GM19397 (cell line): ENCODE measurements around the gene CYREN.
"Not testable (repeated sequence)": the region's sequence is repeated elsewhere in the genome, so short reads cannot be mapped to it uniquely, and the experiment has no call there.

Experiments
- ATAC-seq: cut with Tn5 transposase; IDR thresholded peaks from one replicate; pipeline ENCODE4 v1.9.1; 2021; ENCODE audit warnings: mild to moderate bottlenecking, moderate library complexity; ENCODE audit not compliant: unreplicated experiment

The CYREN gene

DNA sequence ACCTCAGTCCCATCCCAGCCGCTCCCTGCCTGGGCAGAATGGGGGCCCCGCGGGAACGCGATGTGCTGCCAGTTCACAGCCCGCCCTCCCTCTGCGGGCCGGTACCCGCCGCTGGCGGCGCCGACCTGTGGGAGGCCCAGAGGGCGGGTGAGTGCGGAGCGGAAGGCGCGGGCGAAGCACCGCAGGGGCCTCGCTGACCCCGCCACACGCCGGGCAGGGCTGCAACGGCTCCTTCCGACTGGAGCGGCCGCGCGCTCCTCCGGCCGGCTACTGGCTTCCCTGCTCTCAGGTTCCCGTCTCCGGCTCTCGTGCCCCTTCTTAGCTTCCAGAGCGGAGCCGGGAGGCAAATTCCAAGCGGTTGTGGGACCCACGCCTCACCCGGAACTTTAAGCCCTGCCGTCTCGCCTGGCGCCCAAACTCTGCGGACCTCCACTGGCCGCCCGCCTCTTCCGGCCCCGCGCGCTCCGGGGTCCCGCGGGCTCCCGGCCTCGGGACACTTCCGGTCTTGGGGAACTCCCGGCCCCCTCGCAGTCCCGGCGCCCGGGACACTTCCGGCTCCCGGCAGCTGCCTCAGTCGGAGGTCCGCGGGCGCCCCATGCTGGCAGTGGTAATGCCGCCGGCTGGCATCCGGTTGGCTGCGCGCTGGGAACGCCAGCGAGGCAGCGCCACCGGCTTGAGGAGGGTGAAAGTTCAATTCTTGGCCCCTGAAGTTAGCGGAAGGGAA lies at the start of gene CYREN:
Gene CYREN (minus strand): TSS at position 434 of the 724 bp plus-strand sequence. CDS start 1,785 bp downstream, outside the sequence.
- ATAC-seq, result peak; percentile 72

DNA sequence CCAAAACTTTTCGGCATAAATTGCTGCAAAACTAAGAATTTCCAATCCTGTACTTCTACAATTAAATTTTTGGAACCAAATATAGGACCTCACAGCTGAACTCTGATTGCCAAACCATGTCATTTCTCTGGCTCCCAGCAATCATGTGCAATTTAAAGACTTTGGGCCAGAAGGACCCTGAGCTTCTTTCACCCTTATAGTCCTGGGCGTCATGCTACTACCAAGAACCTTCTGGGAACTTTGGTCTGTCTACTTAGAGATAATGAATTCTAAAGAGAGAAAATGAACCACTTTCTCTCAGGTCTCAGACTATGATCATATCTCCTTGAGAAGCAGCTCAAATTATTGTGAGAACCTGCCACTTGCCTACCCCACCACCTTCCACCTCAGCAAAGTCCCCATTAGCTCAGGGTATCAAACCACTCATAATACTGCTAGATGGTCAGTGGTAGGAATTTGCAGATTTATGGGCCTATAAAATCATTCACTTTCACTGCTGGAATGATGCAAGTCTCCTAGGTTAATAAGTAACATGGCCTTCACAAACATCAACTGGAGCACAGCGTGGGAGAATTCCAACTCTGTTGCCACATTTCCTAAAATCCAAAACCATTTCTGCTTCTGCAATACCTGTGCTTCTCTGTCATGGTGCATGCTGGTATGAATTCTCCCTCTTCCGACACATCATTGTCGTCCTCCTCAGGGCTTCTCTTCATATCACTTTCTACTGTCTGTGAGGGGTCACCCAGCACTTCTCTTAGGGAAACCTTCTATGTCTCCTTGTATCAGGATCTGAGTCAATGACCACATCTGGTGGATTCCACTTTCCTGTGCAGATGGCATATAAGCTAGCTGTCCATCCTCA lies 47.4 kb upstream of the CYREN start:
- ATAC-seq, result no peak

DNA sequence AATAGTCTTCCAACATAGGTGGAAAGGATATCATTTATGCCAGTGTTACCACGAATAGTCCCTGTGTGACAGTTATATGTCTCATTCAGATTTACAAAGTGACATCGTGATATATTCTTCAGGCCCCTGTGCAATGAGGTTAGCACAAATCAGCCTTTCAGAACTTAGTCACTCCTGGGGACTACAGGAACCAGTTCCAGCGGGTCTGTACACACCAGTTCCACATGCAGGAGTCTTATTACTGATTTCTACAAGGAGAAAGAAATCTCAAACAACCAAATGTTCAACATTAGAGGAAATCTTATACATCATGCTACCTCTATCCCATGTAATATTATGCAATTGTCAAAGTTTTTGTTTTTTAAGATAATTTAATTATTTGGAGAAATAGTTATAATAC lies 45.2 kb upstream of the CYREN start:
- no peak for ATAC-seq

GRCh38 chr7:135215180-135215579 lies 44.7 kb upstream of the CYREN start:
- no peak for ATAC-seq

- no peak for ATAC-seq
Observed at GRCh38 chr7:135213831-135214230, 43.3 kb upstream of the CYREN start.

- not testable (repeated sequence) for ATAC-seq
Observed at GRCh38 chr7:135211946-135212685, 41.6 kb upstream of the CYREN start.

DNA sequence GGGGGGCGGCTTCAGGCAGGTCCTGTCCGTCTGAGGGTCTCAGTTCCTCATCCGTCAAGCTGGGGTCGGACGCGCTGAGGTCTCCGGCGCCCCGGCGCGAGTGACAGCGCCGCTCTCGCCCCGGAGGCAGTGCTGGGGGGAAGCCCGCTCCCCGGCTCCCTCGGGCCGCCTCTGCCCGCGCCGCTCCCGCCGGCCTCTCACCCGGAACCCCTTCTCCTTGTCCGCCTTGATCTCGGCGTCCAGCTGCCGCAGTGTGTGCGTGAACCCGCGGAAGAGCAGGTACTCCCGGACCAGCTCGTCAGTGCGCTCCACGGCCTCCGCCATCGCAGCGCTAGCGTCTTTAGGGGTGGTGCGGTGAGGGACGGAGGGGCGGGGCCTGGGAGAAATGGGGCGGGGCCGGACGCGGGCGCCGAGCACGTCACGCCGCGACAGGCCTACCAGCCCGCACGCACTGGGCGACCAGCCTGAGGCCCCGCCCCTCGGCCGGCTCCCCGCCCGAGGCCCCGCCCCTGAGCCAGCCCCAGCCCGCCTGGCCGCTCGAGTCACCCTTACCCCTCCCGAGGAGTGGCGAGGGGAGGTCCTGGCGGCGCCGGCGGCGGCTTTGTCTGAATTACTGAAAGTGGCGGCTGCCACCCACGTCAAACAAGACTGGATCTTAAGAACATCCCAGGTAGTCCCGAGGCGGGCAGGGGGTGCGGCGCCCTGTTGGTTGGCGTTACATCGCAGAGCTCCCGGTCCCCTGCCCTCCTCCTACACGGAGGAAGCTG lies 40.9 kb upstream of the CYREN start, which contains the start of gene WDR91:
Gene WDR91 (minus strand): TSS at position 348 of the 767 bp plus-strand sequence. CDS start 24 bp downstream, at position 324.
- peak; percentile 78 for ATAC-seq

- no peak for ATAC-seq
Observed at GRCh38 chr7:135210888-135211178, 40.3 kb upstream of the CYREN start.

DNA sequence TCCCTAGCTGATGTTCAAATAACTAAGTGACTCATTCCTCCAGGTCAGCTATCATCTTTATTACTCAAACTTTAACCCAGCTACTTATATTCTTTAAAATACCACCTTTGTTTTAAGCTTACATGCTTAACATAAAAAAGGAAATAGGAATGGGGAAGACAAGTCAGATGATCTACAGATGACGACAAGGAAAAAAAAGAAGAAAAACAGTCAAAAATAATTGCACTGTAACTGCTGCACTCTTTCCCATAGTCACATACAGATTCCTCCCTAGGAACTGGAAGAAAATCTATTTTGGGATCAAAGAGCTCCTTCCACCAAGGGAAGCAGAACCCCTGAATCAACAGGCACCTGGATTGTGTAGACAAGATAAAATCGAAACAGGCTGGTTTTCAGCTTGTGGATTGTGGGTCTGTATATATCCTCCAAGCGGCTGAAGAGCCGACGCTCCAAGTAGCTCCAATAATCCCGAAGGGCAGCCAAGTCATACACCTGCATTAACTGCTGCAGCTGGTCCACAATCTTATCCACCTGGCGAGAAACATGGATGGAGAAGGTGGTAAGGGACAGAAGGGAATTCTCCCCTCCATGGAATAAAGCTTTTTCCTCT lies 38.8 kb upstream of the CYREN start:
- no peak for ATAC-seq

- ATAC-seq, result no peak
Observed at GRCh38 chr7:135208102-135208793, 37.7 kb upstream of the CYREN start.

DNA sequence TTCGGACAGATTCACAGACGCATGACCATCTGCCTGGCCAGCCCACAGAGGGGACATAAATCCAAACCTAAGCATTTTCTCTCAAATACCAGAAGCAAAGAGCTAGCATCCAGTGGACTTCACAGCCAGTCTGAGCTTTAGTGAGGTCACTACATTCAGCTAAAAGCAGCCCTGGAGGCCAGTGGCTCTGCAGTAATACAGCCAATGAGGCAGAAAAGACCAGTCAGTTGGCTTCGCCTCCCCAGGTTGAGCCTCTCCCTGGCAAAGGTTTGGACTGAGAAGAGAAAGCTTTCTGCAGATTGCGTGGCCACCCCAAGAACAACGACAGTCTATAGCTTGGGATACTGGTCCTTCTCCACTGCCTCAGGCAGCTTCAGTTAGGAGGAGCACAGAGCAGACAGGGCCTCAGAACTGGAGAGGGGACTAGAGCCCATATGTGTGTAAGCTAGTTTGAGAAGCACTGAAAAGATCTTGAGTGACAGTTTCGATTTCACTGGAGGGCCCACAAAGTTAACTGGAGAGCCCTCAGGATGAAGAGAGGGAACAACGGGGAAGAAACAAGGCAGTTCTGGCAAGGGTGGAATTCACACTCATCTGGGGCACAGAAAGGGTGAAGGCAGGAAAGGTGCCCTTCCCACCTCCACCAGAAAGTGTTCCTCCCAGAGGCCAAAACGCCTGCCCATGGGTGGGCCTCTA lies 37.0 kb upstream of the CYREN start:
- ATAC-seq, result no peak

DNA sequence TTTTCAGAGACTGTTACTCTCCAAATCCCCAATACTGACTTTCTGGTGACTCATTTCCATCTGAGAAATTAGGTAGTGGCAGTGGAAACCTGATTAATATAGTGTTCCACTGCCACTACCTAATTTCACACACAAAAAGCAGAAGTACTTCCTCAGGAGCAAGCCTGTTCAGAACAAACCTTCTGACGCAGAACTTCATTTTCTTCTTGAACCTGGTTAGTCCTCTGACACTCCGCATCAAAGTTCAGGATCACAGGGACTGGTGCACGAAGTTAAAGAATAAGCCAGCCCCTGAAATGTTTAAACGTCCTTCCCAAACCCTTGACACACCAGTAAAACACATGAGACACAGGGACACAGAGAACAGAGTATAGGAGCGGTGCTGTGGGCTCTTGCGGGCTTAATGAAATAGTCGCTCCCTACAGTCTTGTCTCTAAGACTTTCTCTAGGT lies 36.5 kb upstream of the CYREN start:
- no peak for ATAC-seq

DNA sequence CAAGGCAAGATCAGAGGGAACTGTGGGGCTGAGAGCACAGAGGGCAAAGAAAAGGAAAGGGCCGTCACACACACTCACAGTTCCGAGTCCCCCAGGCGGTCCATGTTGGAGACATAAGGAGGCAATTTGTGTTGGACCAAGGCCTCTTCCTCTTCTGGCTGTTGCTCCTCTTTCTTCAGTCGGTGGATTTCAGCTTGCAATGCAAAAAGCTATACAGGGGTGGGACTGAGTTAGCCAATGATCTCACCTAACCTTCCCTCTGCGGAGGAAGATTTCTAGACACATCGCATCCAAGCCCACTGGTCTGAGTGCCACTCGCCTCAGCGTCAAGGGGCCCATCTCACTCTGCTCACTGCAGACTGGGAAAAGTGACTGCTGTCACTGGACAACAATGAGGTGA lies 35.3 kb upstream of the CYREN start:
- ATAC-seq, result no peak

- ATAC-seq, result no peak
Observed at GRCh38 chr7:135204876-135205275, 34.4 kb upstream of the CYREN start.

DNA sequence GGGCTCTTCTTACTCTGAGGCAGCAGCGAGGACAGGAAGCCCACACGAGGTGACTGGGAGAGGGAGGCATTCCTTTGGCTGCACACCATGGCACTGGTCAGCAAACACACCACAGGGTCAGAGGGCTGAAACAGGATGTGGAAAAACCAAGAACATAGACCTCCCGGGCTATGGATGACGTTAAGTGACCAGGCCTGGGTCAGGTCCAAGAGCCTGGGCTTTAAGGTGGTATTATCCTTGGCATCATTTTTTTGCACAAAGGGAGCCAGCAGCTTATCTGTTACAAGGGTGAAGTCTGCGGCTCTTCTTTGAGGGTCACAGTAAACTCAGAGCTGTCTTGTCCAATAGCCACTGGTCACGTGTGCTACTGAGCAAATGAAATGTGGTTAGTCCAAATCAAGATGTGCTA lies 33.8 kb upstream of the CYREN start:
- ATAC-seq, result no peak

DNA sequence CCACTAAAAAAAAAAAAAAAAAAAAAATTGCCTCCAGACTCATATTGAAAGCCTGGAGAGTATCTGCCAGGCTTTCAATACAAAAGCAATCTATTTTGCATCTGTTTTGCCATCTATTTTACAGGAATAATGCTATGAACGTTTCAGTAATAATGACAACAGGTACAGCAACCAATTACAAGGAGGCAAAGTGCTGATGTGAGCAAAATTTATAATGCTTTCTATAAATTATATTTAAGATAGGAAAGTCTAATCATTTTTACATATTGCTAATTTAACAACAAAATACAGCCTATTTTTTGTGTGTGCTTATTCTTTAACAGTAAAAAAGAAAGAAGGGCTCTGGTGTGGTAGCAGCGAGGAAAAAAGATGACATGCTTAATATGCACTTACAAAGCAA lies 30.8 kb upstream of the CYREN start:
- no peak for ATAC-seq

DNA sequence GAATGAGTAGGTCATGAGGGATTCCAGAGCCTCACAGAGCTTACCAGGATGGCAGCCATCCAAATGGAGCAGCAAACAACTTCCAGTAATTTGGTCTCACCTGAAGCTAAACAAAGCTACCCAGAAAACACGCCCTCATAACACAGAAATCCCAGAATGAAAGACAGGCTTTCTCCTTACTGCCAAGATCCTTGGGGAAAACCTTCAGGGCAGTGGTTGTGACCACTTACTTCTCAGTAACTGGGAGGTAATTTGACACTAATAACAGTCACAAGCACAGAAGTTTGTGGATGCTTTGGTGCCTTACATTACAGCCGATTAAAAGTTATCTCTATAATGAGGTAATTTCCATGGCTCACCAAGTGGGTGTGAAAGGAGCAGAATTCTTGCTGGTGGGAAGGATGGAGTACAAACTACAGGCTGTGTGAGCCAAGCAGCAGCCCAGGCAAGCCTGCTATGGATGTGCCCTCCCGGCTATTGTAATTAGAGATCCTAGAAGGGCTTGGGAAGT lies 30.4 kb upstream of the CYREN start:
- no peak for ATAC-seq

DNA sequence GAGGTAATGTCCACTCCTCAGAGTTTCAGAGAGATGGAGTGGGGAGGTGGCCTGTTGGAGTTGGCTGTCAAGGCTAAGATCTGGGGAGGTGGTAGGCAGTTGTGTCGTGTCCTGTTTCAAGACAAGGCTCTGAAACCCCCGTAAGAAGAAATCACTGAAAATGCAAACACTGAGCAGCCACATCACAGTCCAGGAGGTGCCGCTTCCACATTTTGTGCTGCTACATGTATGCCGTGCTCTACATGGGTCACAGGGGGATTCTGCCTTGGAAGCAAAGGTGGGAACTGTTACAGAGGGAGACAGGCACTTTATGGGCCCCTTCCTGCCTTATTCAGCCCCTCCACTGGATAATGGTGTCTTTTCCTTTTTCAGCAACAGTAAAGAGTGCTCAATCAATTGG lies 28.9 kb upstream of the CYREN start:
- ATAC-seq, result no peak
